Spleen (tissue), 11 donors: Measurements from ENCODE around the gene CALB2. TPM values are rescaled to one million over a fixed set of nuclear protein-coding genes. Genes with fewer than 3 reads are reported as not detected.

Experiments
- DNase-seq: peaks from one replicate; pipeline ENCODE4 v3.0.0-alpha.2; 2020
- H3K27ac ChIP-seq, 8 donors: fragments of 200-600 bp; sonication (generic) in 7 of 8; 1 replicate in 4 of 8; 2 replicates in 4 of 8; pipeline versions ENCODE4 v1.5.0 to v1.8.0; 2016 to 2021; ENCODE audit warnings: inconsistent platforms in 4 of 8, mild to moderate bottlenecking in 4 of 8, moderate library complexity in 1 of 8
- H3K27me3 ChIP-seq, 7 donors: fragments of 200-600 bp; sonication (generic) in 6 of 7; replicated peaks in 1 of 7; 1 replicate in 4 of 7; 2 replicates in 3 of 7; pipeline versions ENCODE4 v1.5.0 to v1.8.0; 2016 to 2021; ENCODE audit warnings: inconsistent platforms in 3 of 7, mild to moderate bottlenecking in 1 of 7
- H3K36me3 ChIP-seq, 6 donors: fragments of 200-600 bp; sonication (generic) in 5 of 6; 1 replicate in 4 of 6; 2 replicates in 2 of 6; pipeline versions ENCODE4 v1.5.0 to v1.8.0; 2016 to 2021; ENCODE audit warnings: inconsistent platforms in 2 of 6
- H3K4me1 ChIP-seq, 6 donors: fragments of 200-600 bp; sonication (generic) in 5 of 6; 1 replicate in 3 of 6; 2 replicates in 3 of 6; pipeline versions ENCODE4 v1.5.0 to v1.8.0; 2016 to 2021; ENCODE audit warnings: inconsistent platforms in 3 of 6
- H3K4me3 ChIP-seq, 8 donors: fragments of 200-600 bp; sonication (generic) in 7 of 8; 1 replicate in 4 of 8; 2 replicates in 4 of 8; pipeline versions ENCODE4 v1.5.0 to v1.8.0; 2016 to 2021; ENCODE audit warnings: inconsistent platforms in 4 of 8, mild to moderate bottlenecking in 4 of 8, moderate library complexity in 2 of 8
- H3K9me3 ChIP-seq, 8 donors: fragments of 200-600 bp; sonication (generic) in 7 of 8; 1 replicate in 4 of 8; 2 replicates in 4 of 8; pipeline versions ENCODE4 v1.5.0 to v1.8.0; 2016 to 2021; ENCODE audit warnings: inconsistent platforms in 4 of 8
- CTCF ChIP-seq, 11 experiments: fragments of 200-600 bp in 7 of 11; fragments of 450-650 bp in 4 of 11; sonication (generic) in 4 of 11; IDR thresholded peaks in 8 of 11; conservative IDR thresholded peaks in 3 of 11; 1 replicate in 7 of 11; 2 replicates in 4 of 11; pipeline versions ENCODE4 v1.4.0 to v1.8.0; 2016 to 2021; ENCODE audit warnings: antibody characterized with exemption in 11 of 11, inconsistent platforms in 4 of 11, mild to moderate bottlenecking in 1 of 11
- POLR2A ChIP-seq, 3 donors: fragments of 450-650 bp; IDR thresholded peaks; one replicate each; pipeline ENCODE4 v1.5.1; 2017; ENCODE audit warnings: antibody characterized with exemption in 3 of 3, mild to moderate bottlenecking in 1 of 3
- POLR2AphosphoS5 ChIP-seq, 3 donors: sonication (generic); formaldehyde crosslinking; IDR thresholded peaks; one replicate each; pipeline ENCODE4 v1.5.1; 2017; ENCODE audit warnings: antibody characterized with exemption in 3 of 3
- WGBS, 5 donors: extraction: QIAGEN DNeasy Blood & Tissue Kit in 3 of 5; methylation state at CpG; one replicate each; pipeline versions ENCODE4 v1.1.5 to v1.1.7; 2013 to 2018; 5-methylcytosine and 5-hydroxymethylcytosine counted together
- intact Hi-C: fragments of 100-400 bp; cut with DNase I; formaldehyde crosslinking; loops from one replicate; pipeline ENCODE4 v1.15.0; 2023; ENCODE audit warnings: low total_unique reads
- polyA plus RNA-seq, 3 donors: library from polyadenylated mRNA; stranded (reverse); fragments of 200-250 nt; gene quantifications; one replicate each; pipeline ENCODE4 v1.2.1, GENCODE V29; 2013
- total RNA-seq, 7 donors: library from RNA; depleted of rRNA in 3 of 7; stranded (reverse); fragments of >200 nt in 3 of 7; fragmentation: NEBNext Ultra II Directional in 4 of 7; extraction: Animal tissue kit (Norgen Biotek cat#: 25700) in 4 of 7; gene quantifications; one replicate each; pipeline versions ENCODE4 v1.1.0 to v1.2.1, GENCODE V29; 2016 to 2021
- donor health status: healthy with polysubstance abuse.
- donor health status: DM: no; HTN: no; CAD: no; lungs with moderate emphysema.
- donor health status: DM: no; HTN: no; CAD: no.
- donor health status: Bipolar disorder and iron deficiency.
- donor health status: healthy.
- donor health status: DM: no; HTN: no; CAD: no.
- donor health status: DM: yes; HTN: yes; CAD: no.

The CALB2 gene
- total and polyA plus RNA-seq, 10 donors, result 0.04 to 0.12 (median 0.06) TPM; not detected in 7

- no peak overlapping the region for H3K4me3 ChIP-seq
- intact Hi-C loops, result no loop called here
- 84 to 92% (median 87%) methylated on average over 3 of the region's 3 CpGs for WGBS, 5 donors
- H3K36me3 ChIP-seq, result no peaks in the 10 kb centered on the region
- H3K9me3 ChIP-seq, result no peaks in the 10 kb centered on the region
- H3K27ac ChIP-seq, result no peak overlapping the region
- peaks cover 0 to under 1% (median 0%) of the 10 kb centered on the region in 6 donors for H3K4me1 ChIP-seq
- no peak for DNase-seq
- H3K27me3 ChIP-seq, result peaks cover 0 to 39% (median 0%) of the 10 kb centered on the region in 7 donors
- TF ChIP-seq POLR2AphosphoS5 (IDR thresholded peaks at IDR 0.05), result no peak
- no peak for TF ChIP-seq CTCF (IDR thresholded peaks at IDR 0.05 in 8 of 11, conservative IDR thresholded peaks at IDR 0.05 in 3 of 11)
- TF ChIP-seq POLR2A (IDR thresholded peaks at IDR 0.05), result no peak
These were observed 6.1 kb upstream of the CALB2 start for GRCh38 chr16:71352466-71352865.

- no peak overlapping the region for H3K27ac ChIP-seq
- 50 to 78% (median 72%) methylated on average over 1 of the region's 1 CpG for WGBS, 5 donors
- H3K9me3 ChIP-seq, result no peaks in the 10 kb centered on the region
- intact Hi-C loops, result no loop called here
- TF ChIP-seq CTCF (IDR thresholded peaks at IDR 0.05 in 8 of 11, conservative IDR thresholded peaks at IDR 0.05 in 3 of 11) (no peak), POLR2A (IDR thresholded peaks at IDR 0.05) (no peak), POLR2AphosphoS5 (IDR thresholded peaks at IDR 0.05) (no peak)
- no peak for DNase-seq
- no peaks in the 10 kb centered on the region for H3K36me3 ChIP-seq
- peaks cover 0 to 6% (median under 1%) of the 10 kb centered on the region in 6 donors for H3K4me1 ChIP-seq
- peaks cover 0 to 44% (median 5%) of the 10 kb centered on the region in 7 donors for H3K27me3 ChIP-seq
- H3K4me3 ChIP-seq, result no peak overlapping the region
These were observed 5.5 kb upstream of the CALB2 start for GRCh38 chr16:71352963-71353460.

- intact Hi-C loops, result no loop called here
- Histone ChIP-seq H3K36me3 (no peaks in the 10 kb centered on the region), H3K27me3 (peaks cover 0 to 48% (median 12%) of the 10 kb centered on the region in 7 donors), H3K4me3 (no peak overlapping the region), H3K4me1 (peaks cover 2 to 13% (median 8%) of the 10 kb centered on the region in 6 donors), H3K27ac (no peak overlapping the region), H3K9me3 (no peaks in the 10 kb centered on the region)
- TF ChIP-seq POLR2AphosphoS5 (IDR thresholded peaks at IDR 0.05) (no peak), CTCF (IDR thresholded peaks at IDR 0.05 in 8 of 11, conservative IDR thresholded peaks at IDR 0.05 in 3 of 11) (no peak), POLR2A (IDR thresholded peaks at IDR 0.05) (no peak)
- DNase-seq, result no peak
- WGBS, 5 donors, result 58 to 66% (median 62%) methylated on average over 5 of the region's 5 CpGs
These were observed 4.8 kb upstream of the CALB2 start for GRCh38 chr16:71353736-71354135.

GRCh38 chr16:71354156-71354555 is 4.4 kb upstream of the CALB2 start:
- peaks cover 3 to 17% (median 10%) of the 10 kb centered on the region in 6 donors for H3K4me1 ChIP-seq
- H3K9me3 ChIP-seq, result no peaks in the 10 kb centered on the region
- intact Hi-C loops, result no loop called here
- TF ChIP-seq CTCF (IDR thresholded peaks at IDR 0.05 in 8 of 11, conservative IDR thresholded peaks at IDR 0.05 in 3 of 11) (no peak), POLR2AphosphoS5 (IDR thresholded peaks at IDR 0.05) (no peak), POLR2A (IDR thresholded peaks at IDR 0.05) (no peak)
- no peak for DNase-seq
- H3K4me3 ChIP-seq, result no peak overlapping the region
- H3K27ac ChIP-seq, result no peak overlapping the region
- 69 to 89% (median 86%) methylated on average over 4 of the region's 4 CpGs for WGBS, 5 donors
- no peaks in the 10 kb centered on the region for H3K36me3 ChIP-seq
- H3K27me3 ChIP-seq, result peaks cover 0 to 51% (median 16%) of the 10 kb centered on the region in 7 donors
